ENCODE measurements around the gene S100A11.
A peak's percentile ranks its signal among the peaks of the same experiment; 100 is the strongest.

The S100A11 gene

GRCh38 chr1:152001631-152002584, 34.9 kb downstream of the S100A11 start:
- DNase-seq = peak; percentile 67 to 80

GRCh38 chr1:152000964-152001630, 35.7 kb downstream of the S100A11 start:
- DNase-seq = no peak

- DNase-seq = no peak
Observed at GRCh38 chr1:151998611-151999362, 38.0 kb downstream of the S100A11 start.

- no peak for DNase-seq
Observed at GRCh38 chr1:151997284-151997570, 39.6 kb downstream of the S100A11 start.

GRCh38 chr1:151995774-151996173, 41.0 kb downstream of the S100A11 start:
- DNase-seq = no peak

GRCh38 chr1:151994956-151995355, 41.8 kb downstream of the S100A11 start:
- DNase-seq = no peak

GRCh38 chr1:151993734-151994496, 42.9 kb downstream of the S100A11 start, which contains the start of gene S100A10:
Gene S100A10 (minus strand): TSS chr1:151993859. CDS start chr1:151986230, 7,629 bp downstream.
- DNase-seq = peak; percentile 84

- DNase-seq = peak; percentile 46 to 52
Observed at GRCh38 chr1:151993084-151993733, 43.6 kb downstream of the S100A11 start.

GRCh38 chr1:151992303-151993083, 44.3 kb downstream of the S100A11 start:
- peak; percentile 49 to 87 for DNase-seq

GRCh38 chr1:151991663-151992302, 45.0 kb downstream of the S100A11 start:
- no peak for DNase-seq

GRCh38 chr1:151990856-151991198, 46.0 kb downstream of the S100A11 start:
- DNase-seq = no peak

- DNase-seq = no peak
Observed at GRCh38 chr1:151990058-151990855, 46.5 kb downstream of the S100A11 start.

- peak; percentile 23 to 75 for DNase-seq
Observed at GRCh38 chr1:151989211-151989862, 47.5 kb downstream of the S100A11 start.

- DNase-seq = no peak
Observed at GRCh38 chr1:151988405-151988923, 48.3 kb downstream of the S100A11 start.

- no peak for DNase-seq
Observed at GRCh38 chr1:151986501-151987190, 50.2 kb downstream of the S100A11 start.

GRCh38 chr1:151985768-151986167, 51.0 kb downstream of the S100A11 start:
- no peak for DNase-seq

- DNase-seq = no peak
Observed at GRCh38 chr1:151985270-151985669, 51.5 kb downstream of the S100A11 start.

GRCh38 chr1:151984313-151984956, 52.4 kb downstream of the S100A11 start:
- peak in 1 of 2 donors; percentile 35 for DNase-seq

All from CD4-positive, alpha-beta T cell treated with Interleukin-1 beta for 1 hour (primary cell).